Calu3 (cell line): ENCODE data around the gene IPO9. TPM values are rescaled to one million over a fixed set of nuclear protein-coding genes. Genes with fewer than 3 reads are reported as not detected.

Source experiments
- BruUV-seq: library from RNA; stranded (reverse); fragments of 400-500 nt; replicated peaks from 2 replicates; lab custom pipeline; 2021; lab: Mats Ljungman, UMichigan
- CTCF ChIA-PET: fragments of 300-600 bp; sonication (Branson Sonifier 250); formaldehyde crosslinking; loops from one replicate; lab custom pipeline; 2022; ENCODE audit warnings: antibody characterized with exemption; lab: Charles Lee
- DNase-seq: peaks from one replicate; pipeline ENCODE4 v3.0.0; 2022
- H3K27ac Mint-ChIP-seq: one replicate; pipeline ENCODE4 v1.8.0; 2022; ENCODE audit warnings: mixed read lengths; ENCODE audit not compliant: unreplicated experiment
- H3K27me3 Mint-ChIP-seq: one replicate; pipeline ENCODE4 v1.8.0; 2022; ENCODE audit warnings: mixed read lengths; ENCODE audit not compliant: unreplicated experiment
- H3K36me3 Mint-ChIP-seq: one replicate; pipeline ENCODE4 v1.8.0; 2022; ENCODE audit warnings: mild to moderate bottlenecking, moderate library complexity, mixed read lengths; ENCODE audit not compliant: insufficient read depth, unreplicated experiment
- H3K4me1 Mint-ChIP-seq: one replicate; pipeline ENCODE4 v1.8.0; 2022; ENCODE audit warnings: mild to moderate bottlenecking, low read depth, mixed read lengths; ENCODE audit not compliant: unreplicated experiment
- H3K4me3 Mint-ChIP-seq: one replicate; pipeline ENCODE4 v1.8.0; 2022; ENCODE audit warnings: mild to moderate bottlenecking, low read depth, moderate library complexity, mixed read lengths; ENCODE audit not compliant: unreplicated experiment
- H3K9me3 Mint-ChIP-seq: one replicate; pipeline ENCODE4 v1.8.0; 2022; ENCODE audit warnings: low read depth, mixed read lengths; ENCODE audit not compliant: unreplicated experiment
- CTCF ChIP-seq: fragments of 200-600 bp; IDR thresholded peaks from one replicate; pipeline ENCODE4 v1.8.0; 2022; ENCODE audit warnings: antibody characterized with exemption; ENCODE audit not compliant: unreplicated experiment
- intact Hi-C: fragments of 100-400 bp; cut with micrococcal nuclease; formaldehyde crosslinking; loops from one replicate; pipeline ENCODE4 v1.10.0; 2022; ENCODE audit not compliant: unreplicated experiment
- total RNA-seq: library from RNA; stranded (reverse); gene quantifications from 2 replicates; pipeline ENCODE4 v1.2.3, GENCODE V29; 2022

Gene IPO9
- total RNA-seq, 1 experiment from 2014 or later = 98.8 TPM

- no TSS peak for BruUV-seq
- no peak for TF ChIP-seq CTCF
Observed at GRCh38 chr1:201841265-201841912, 12.4 kb downstream of the IPO9 start.

GRCh38 chr1:201842472-201843027 is 13.6 kb downstream of the IPO9 start:
- TF ChIP-seq CTCF = no peak
- no peaks in the 10 kb centered on the region for H3K9me3 Mint-ChIP-seq
- H3K27me3 Mint-ChIP-seq = no peaks in the 10 kb centered on the region
- no peak overlapping the region for H3K27ac Mint-ChIP-seq
- H3K36me3 Mint-ChIP-seq = peaks cover 13% of the 10 kb centered on the region
- intact Hi-C loops = no loop called here
- no TSS peak for BruUV-seq
- DNase-seq = no peak
- no peak overlapping the region for H3K4me3 Mint-ChIP-seq
- H3K4me1 Mint-ChIP-seq = peaks cover 9% of the 10 kb centered on the region
- CTCF ChIA-PET = no interaction called here

More at GRCh38 chr1:201841265-201841912, 12.4 kb downstream of the IPO9 start:
- CTCF ChIA-PET = interaction anchor here (1.2 kb wide), 1 partner anchor 12 kb away, joined by 3 read pairs; no protein-coding TSS in a partner anchor
- no peaks in the 10 kb centered on the region for H3K27me3 Mint-ChIP-seq
- no peak for DNase-seq
- peaks cover 9% of the 10 kb centered on the region for H3K4me1 Mint-ChIP-seq
- no peak overlapping the region for H3K4me3 Mint-ChIP-seq
- peaks cover 5% of the 10 kb centered on the region for H3K36me3 Mint-ChIP-seq
- intact Hi-C loops = no loop called here
- no peaks in the 10 kb centered on the region for H3K9me3 Mint-ChIP-seq
- no peak overlapping the region for H3K27ac Mint-ChIP-seq

- intact Hi-C loops = no loop called here
- H3K27me3 Mint-ChIP-seq = no peaks in the 10 kb centered on the region
- no peak for DNase-seq
- no TSS peak for BruUV-seq
- H3K4me1 Mint-ChIP-seq = peaks cover 23% of the 10 kb centered on the region
- no peaks in the 10 kb centered on the region for H3K9me3 Mint-ChIP-seq
- no peak for TF ChIP-seq CTCF
- H3K27ac Mint-ChIP-seq = no peak overlapping the region
- CTCF ChIA-PET = interaction anchor here (0.6 kb wide), 1 partner anchor 40 kb away, joined by 3 read pairs; no protein-coding TSS in a partner anchor
- no peak overlapping the region for H3K4me3 Mint-ChIP-seq
- peaks cover 18% of the 10 kb centered on the region for H3K36me3 Mint-ChIP-seq
Observed at GRCh38 chr1:201845331-201846083, 16.6 kb downstream of the IPO9 start.

- Mint-ChIP-seq H3K4me3 (no peak overlapping the region), H3K9me3 (no peaks in the 10 kb centered on the region), H3K4me1 (peaks cover 18% of the 10 kb centered on the region), H3K36me3 (peaks cover 26% of the 10 kb centered on the region), H3K27ac (no peak overlapping the region), H3K27me3 (no peaks in the 10 kb centered on the region)
- TF ChIP-seq CTCF = no peak
- BruUV-seq = no TSS peak
- DNase-seq = no peak
- intact Hi-C loops = no loop called here
- CTCF ChIA-PET = interaction anchor here (0.6 kb wide), 3 partner anchors 11 to 314 kb away, joined by 3 to 4 read pairs (median 3); no protein-coding TSS in a partner anchor
Observed at GRCh38 chr1:201847150-201847549, 18.2 kb downstream of the IPO9 start.
